ENCODE results near the gene RCOR1.

- TF ChIP-seq CTCF (IDR thresholded peaks at IDR 0.05; ENCODE audit: insufficient read depth, low read length, poor library complexity, severe bottlenecking) (no peak), EZH2phosphoT487 (conservative IDR thresholded peaks at IDR 0.05; ENCODE audit: low read length) (no peak)
These were observed 131.2 kb downstream of the RCOR1 start for GRCh38 chr14:102723650-102724049.
